Chondrocyte (in vitro differentiated cells): Measurements from ENCODE around the gene DTYMK. TPM values are rescaled to one million over a fixed set of nuclear protein-coding genes. Genes with fewer than 3 reads are reported as not detected.

Experiments used
- DNase-seq: peaks from one replicate; pipeline ENCODE4 v3.0.0; 2021; ENCODE audit warnings: mixed read lengths, low spot score
- H3K27ac Mint-ChIP-seq: one replicate; pipeline ENCODE4 v1.8.0; 2021; ENCODE audit warnings: mild to moderate bottlenecking, moderate library complexity, mixed read lengths; ENCODE audit not compliant: unreplicated experiment
- H3K27me3 Mint-ChIP-seq: 2 replicates; pipeline ENCODE4 v1.8.0; 2021; ENCODE audit warnings: low read depth, mixed read lengths
- H3K36me3 Mint-ChIP-seq: 2 replicates; pipeline ENCODE4 v1.8.0; 2021; ENCODE audit warnings: low read depth, mixed read lengths
- H3K4me1 Mint-ChIP-seq: 2 replicates; pipeline ENCODE4 v1.8.0; 2021; ENCODE audit warnings: low read depth, mild to moderate bottlenecking, mixed read lengths
- H3K4me3 Mint-ChIP-seq: one replicate; pipeline ENCODE4 v1.8.0; 2021; ENCODE audit warnings: mild to moderate bottlenecking, moderate library complexity, mixed read lengths; ENCODE audit not compliant: unreplicated experiment
- H3K9me3 Mint-ChIP-seq: 2 replicates; pipeline ENCODE4 v1.8.0; 2021; ENCODE audit warnings: low read depth, mixed read lengths
- CTCF ChIP-seq: fragments of 200-600 bp; sonication (generic); IDR thresholded peaks from 2 replicates; pipeline ENCODE4 v1.5.0; 2021; ENCODE audit warnings: antibody characterized with exemption, mild to moderate bottlenecking, moderate library complexity
- long read RNA-seq: library from polyadenylated mRNA; stranded (forward); transcript quantifications from one replicate; pipeline ENCODE4 v2.0.0, GENCODE V29; 2021
- total RNA-seq: library from RNA; stranded (reverse); gene quantifications from 3 replicates; pipeline ENCODE4 v1.2.1, GENCODE V29; 2021

The DTYMK gene
- total RNA-seq, result 22.7 to 32.7 TPM (median 23.1 TPM) in 3 replicates
- long read RNA-seq, transcript DTYMK-201 (5 exons, 1,232 nt), result major isoform, 27 of 39 reads
- long read RNA-seq, transcript DTYMK-202 (4 exons, 1,089 nt), result minor isoform, 6 of 39 reads
- long read RNA-seq, partial matches to known transcripts, result 0 of 39 reads
- long read RNA-seq, other reads (novel, unspliced or antisense), result 6 of 39 reads

GRCh38 chr2:241686650-241687425, at the start of gene DTYMK:
Gene DTYMK (minus strand): TSS chr2:241686815. CDS start chr2:241686783, 32 bp downstream.
- peak; percentile 98 for DNase-seq
- no peak for TF ChIP-seq CTCF
- H3K27me3 Mint-ChIP-seq, result no peaks in the 10 kb centered on the region
- peak within 1 kb of the TSS; percentile 92 for H3K4me3 Mint-ChIP-seq
- peak within 1 kb of the TSS; percentile 95 for H3K27ac Mint-ChIP-seq
- peaks cover 22% of the 10 kb centered on the region for H3K4me1 Mint-ChIP-seq
- no peaks in the 10 kb centered on the region for H3K9me3 Mint-ChIP-seq
- H3K36me3 Mint-ChIP-seq, result peaks cover 1% of the 10 kb centered on the region

GRCh38 chr2:241736111-241736510, 49.5 kb upstream of the DTYMK start:
- no peak for TF ChIP-seq CTCF
- H3K9me3 Mint-ChIP-seq, result no peaks in the 10 kb centered on the region
- H3K4me1 Mint-ChIP-seq, result peaks cover 9% of the 10 kb centered on the region
- peaks cover 1% of the 10 kb centered on the region for H3K36me3 Mint-ChIP-seq
- H3K27ac Mint-ChIP-seq, result no peak overlapping the region
- H3K4me3 Mint-ChIP-seq, result peak overlapping the region; percentile 37
- H3K27me3 Mint-ChIP-seq, result no peaks in the 10 kb centered on the region
- DNase-seq, result no peak

GRCh38 chr2:241734467-241735208, 48.0 kb upstream of the DTYMK start, which contains the start of gene D2HGDH:
Gene D2HGDH (plus strand): TSS chr2:241734630. CDS start chr2:241735225, 595 bp downstream.
- H3K27me3 Mint-ChIP-seq, result no peaks in the 10 kb centered on the region
- TF ChIP-seq CTCF, result peak; percentile 24
- no peaks in the 10 kb centered on the region for H3K9me3 Mint-ChIP-seq
- H3K4me1 Mint-ChIP-seq, result peaks cover 9% of the 10 kb centered on the region
- no peak for DNase-seq
- H3K27ac Mint-ChIP-seq, result peak within 1 kb of the TSS; percentile 63
- no peaks in the 10 kb centered on the region for H3K36me3 Mint-ChIP-seq
- peak within 1 kb of the TSS; percentile 73 for H3K4me3 Mint-ChIP-seq

GRCh38 chr2:241734208-241734466, 47.5 kb upstream of the DTYMK start:
- H3K4me3 Mint-ChIP-seq, result peak overlapping the region; percentile 61
- no peak for DNase-seq
- H3K36me3 Mint-ChIP-seq, result no peaks in the 10 kb centered on the region
- H3K9me3 Mint-ChIP-seq, result no peaks in the 10 kb centered on the region
- peak; percentile 56 for TF ChIP-seq CTCF
- no peaks in the 10 kb centered on the region for H3K27me3 Mint-ChIP-seq
- H3K4me1 Mint-ChIP-seq, result peaks cover 9% of the 10 kb centered on the region
- H3K27ac Mint-ChIP-seq, result no peak overlapping the region
